Measurements from ENCODE around the gene TEX26. TPM values are rescaled to one million over a fixed set of nuclear protein-coding genes. Genes with fewer than 3 reads are reported as not detected.
A peak's percentile ranks its signal among the peaks of the same experiment; 100 is the strongest.

Gene TEX26
- total RNA-seq, 5 donors from 2014 or later (not counting 1 experiment from before 2014, with no cell fraction given) = not detected

GRCh38 chr13:31011901-31012654, 79.6 kb downstream of the TEX26 start:
- H3K36me3 ChIP-seq (ENCODE audit: control insufficient read depth in 2 of 2, extremely low read depth in 1 of 2, insufficient read depth in 1 of 2, low read length in 1 of 2) = no peaks in the 10 kb centered on the region
- DNase-seq (no peak), ATAC-seq (replicated peaks in 1 of 4) (no peak)
- no peak overlapping the region for H3K4me3 Mint-ChIP-seq
- H3K9me3 ChIP-seq = no peaks in the 10 kb centered on the region
- no peaks in the 10 kb centered on the region for H3K4me1 Mint-ChIP-seq
- ChIA-PET CTCF (interaction anchor here in 1 of 2 donors (1.1 kb wide), 1 partner anchor 33 kb away, joined by 3 read pairs; no protein-coding TSS in a partner anchor), POLR2A (interaction anchor here in 1 of 2 donors (0.5 kb wide), 1 partner anchor 1645 kb away, joined by 4 read pairs; no protein-coding TSS in a partner anchor)
- peaks cover 0 to 9% of the 10 kb centered on the region in 2 experiments for H3K27me3 ChIP-seq (replicated peaks in 1 of 2; ENCODE audit: control insufficient read depth in 2 of 2, extremely low read depth in 1 of 2, insufficient read depth in 2 of 2, low read length in 1 of 2)
- peaks cover 16 to 22% of the 10 kb centered on the region in 2 donors for H3K27me3 Mint-ChIP-seq
- no peaks in the 10 kb centered on the region for H3K4me1 ChIP-seq (ENCODE audit: control insufficient read depth in 1 of 2, extremely low read depth in 1 of 2, insufficient read depth in 2 of 2, low read length in 2 of 2)
- no peaks in the 10 kb centered on the region for H3K9me3 Mint-ChIP-seq
- no peak overlapping the region for H3K4me3 ChIP-seq (ENCODE audit: control insufficient read depth in 1 of 2, extremely low read depth in 1 of 2, low read length in 1 of 2)
- 47% methylated on average over 5 of the region's 7 CpGs for WGBS (ENCODE audit: insufficient coverage)
- H3K27ac ChIP-seq (ENCODE audit: low read length) = no peak overlapping the region
- no peak overlapping the region for H3K27ac Mint-ChIP-seq
- H3K36me3 Mint-ChIP-seq = no peaks in the 10 kb centered on the region

- H3K36me3 ChIP-seq (ENCODE audit: control insufficient read depth in 2 of 2, extremely low read depth in 1 of 2, insufficient read depth in 1 of 2, low read length in 1 of 2) = no peaks in the 10 kb centered on the region
- Mint-ChIP-seq H3K4me1 (no peaks in the 10 kb centered on the region), H3K36me3 (no peaks in the 10 kb centered on the region), H3K27me3 (peaks cover 18 to 22% of the 10 kb centered on the region in 2 donors), H3K27ac (no peak overlapping the region), H3K9me3 (no peaks in the 10 kb centered on the region), H3K4me3 (no peak overlapping the region)
- 40% methylated on average over 1 of the region's 2 CpGs for WGBS (ENCODE audit: insufficient coverage)
- no peaks in the 10 kb centered on the region for H3K4me1 ChIP-seq (ENCODE audit: control insufficient read depth in 1 of 2, extremely low read depth in 1 of 2, insufficient read depth in 2 of 2, low read length in 2 of 2)
- no peak overlapping the region for H3K27ac ChIP-seq (ENCODE audit: low read length)
- ATAC-seq (replicated peaks in 1 of 4) = no peak
- no peak for DNase-seq
- H3K9me3 ChIP-seq = no peaks in the 10 kb centered on the region
- CTCF ChIA-PET = no interaction called here
- peaks cover 0 to 9% of the 10 kb centered on the region in 2 experiments for H3K27me3 ChIP-seq (replicated peaks in 1 of 2; ENCODE audit: control insufficient read depth in 2 of 2, extremely low read depth in 1 of 2, insufficient read depth in 2 of 2, low read length in 1 of 2)
- H3K4me3 ChIP-seq (ENCODE audit: control insufficient read depth in 1 of 2, extremely low read depth in 1 of 2, low read length in 1 of 2) = no peak overlapping the region
- POLR2A ChIA-PET = no interaction called here
Measured at GRCh38 chr13:31012655-31013024, 80.2 kb downstream of the TEX26 start.

- CTCF ChIA-PET = no interaction called here
- peaks cover 0 to 13% of the 10 kb centered on the region in 2 experiments for H3K27me3 ChIP-seq (replicated peaks in 1 of 2; ENCODE audit: control insufficient read depth in 2 of 2, extremely low read depth in 1 of 2, insufficient read depth in 2 of 2, low read length in 1 of 2)
- ATAC-seq (replicated peaks in 1 of 4) = no peak
Measured at GRCh38 chr13:31014456-31014855, 82.0 kb downstream of the TEX26 start.

GRCh38 chr13:31015199-31015598, 82.7 kb downstream of the TEX26 start:
- no peak overlapping the region for H3K27ac ChIP-seq (ENCODE audit: low read length)
- H3K4me3 ChIP-seq (ENCODE audit: control insufficient read depth in 1 of 2, extremely low read depth in 1 of 2, low read length in 1 of 2) = no peak overlapping the region
- Mint-ChIP-seq H3K36me3 (no peaks in the 10 kb centered on the region), H3K4me3 (no peak overlapping the region), H3K27me3 (peaks cover 18% of the 10 kb centered on the region in 2 donors), H3K9me3 (peaks cover 0 to 4% (median 0%) of the 10 kb centered on the region in 3 donors), H3K4me1 (no peaks in the 10 kb centered on the region), H3K27ac (no peak overlapping the region)
- ChIA-PET POLR2A (no interaction called here), CTCF (no interaction called here)
- ATAC-seq (replicated peaks in 1 of 4) (no peak), DNase-seq (no peak)
- H3K36me3 ChIP-seq (ENCODE audit: control insufficient read depth in 2 of 2, extremely low read depth in 1 of 2, insufficient read depth in 1 of 2, low read length in 1 of 2) = no peaks in the 10 kb centered on the region
- H3K4me1 ChIP-seq (ENCODE audit: control insufficient read depth in 1 of 2, extremely low read depth in 1 of 2, insufficient read depth in 2 of 2, low read length in 2 of 2) = no peaks in the 10 kb centered on the region
- no peaks in the 10 kb centered on the region for H3K9me3 ChIP-seq
- H3K27me3 ChIP-seq (replicated peaks in 1 of 2; ENCODE audit: control insufficient read depth in 2 of 2, extremely low read depth in 1 of 2, insufficient read depth in 2 of 2, low read length in 1 of 2) = peaks cover 0 to 15% of the 10 kb centered on the region in 2 experiments

More at GRCh38 chr13:31014456-31014855, 82.0 kb downstream of the TEX26 start:
- Mint-ChIP-seq H3K4me3 (no peak overlapping the region), H3K9me3 (peaks cover 0 to 4% (median 0%) of the 10 kb centered on the region in 3 donors), H3K27ac (no peak overlapping the region), H3K27me3 (peaks cover 18 to 21% of the 10 kb centered on the region in 2 donors), H3K36me3 (no peaks in the 10 kb centered on the region), H3K4me1 (no peaks in the 10 kb centered on the region)
- H3K4me3 ChIP-seq (ENCODE audit: control insufficient read depth in 1 of 2, extremely low read depth in 1 of 2, low read length in 1 of 2) = no peak overlapping the region
- no peak for DNase-seq
- no peaks in the 10 kb centered on the region for H3K4me1 ChIP-seq (ENCODE audit: control insufficient read depth in 1 of 2, extremely low read depth in 1 of 2, insufficient read depth in 2 of 2, low read length in 2 of 2)
- H3K9me3 ChIP-seq = no peaks in the 10 kb centered on the region
- WGBS (ENCODE audit: insufficient coverage) = no CpG with 5 or more reads among the region's 1 CpG
- POLR2A ChIA-PET = no interaction called here
- H3K27ac ChIP-seq (ENCODE audit: low read length) = no peak overlapping the region
- no peaks in the 10 kb centered on the region for H3K36me3 ChIP-seq (ENCODE audit: control insufficient read depth in 2 of 2, extremely low read depth in 1 of 2, insufficient read depth in 1 of 2, low read length in 1 of 2)

- H3K4me1 ChIP-seq (ENCODE audit: control insufficient read depth in 1 of 2, extremely low read depth in 1 of 2, insufficient read depth in 2 of 2, low read length in 2 of 2) = no peaks in the 10 kb centered on the region
- H3K27me3 Mint-ChIP-seq = peaks cover 17 to 23% of the 10 kb centered on the region in 2 donors
- H3K9me3 ChIP-seq = no peaks in the 10 kb centered on the region
- ChIA-PET CTCF (no interaction called here), POLR2A (interaction anchor here in 1 of 2 donors (0.5 kb wide), 1 partner anchor 248 kb away, joined by 3 read pairs; no protein-coding TSS in a partner anchor)
- no peaks in the 10 kb centered on the region for H3K36me3 Mint-ChIP-seq
- H3K4me3 ChIP-seq (ENCODE audit: control insufficient read depth in 1 of 2, extremely low read depth in 1 of 2, low read length in 1 of 2) = no peak overlapping the region
- peaks cover 0 to 4% (median 0%) of the 10 kb centered on the region in 3 donors for H3K9me3 Mint-ChIP-seq
- no peak overlapping the region for H3K27ac ChIP-seq (ENCODE audit: low read length)
- H3K36me3 ChIP-seq (ENCODE audit: control insufficient read depth in 2 of 2, extremely low read depth in 1 of 2, insufficient read depth in 1 of 2, low read length in 1 of 2) = no peaks in the 10 kb centered on the region
- no peak for ATAC-seq (replicated peaks in 1 of 4)
- WGBS (ENCODE audit: insufficient coverage) = no CpG with 5 or more reads among the region's 8 CpGs
- H3K27ac Mint-ChIP-seq = peak overlapping the region in 1 of 2 donors; percentile 2
- H3K27me3 ChIP-seq (replicated peaks in 1 of 2; ENCODE audit: control insufficient read depth in 2 of 2, extremely low read depth in 1 of 2, insufficient read depth in 2 of 2, low read length in 1 of 2) = peaks cover 2 to 18% of the 10 kb centered on the region in 2 experiments
- H3K4me3 Mint-ChIP-seq = no peak overlapping the region
- DNase-seq = no peak
- no peaks in the 10 kb centered on the region for H3K4me1 Mint-ChIP-seq
Measured at GRCh38 chr13:31016342-31017325, 84.2 kb downstream of the TEX26 start.

- ChIA-PET POLR2A (interaction anchor here in 1 of 2 donors (0.5 kb wide), 1 partner anchor 766 kb away, joined by 4 read pairs; no protein-coding TSS in a partner anchor), CTCF (no interaction called here)
- Mint-ChIP-seq H3K9me3 (peaks cover 0 to 4% (median 0%) of the 10 kb centered on the region in 3 donors), H3K36me3 (no peaks in the 10 kb centered on the region), H3K4me1 (no peaks in the 10 kb centered on the region), H3K4me3 (no peak overlapping the region), H3K27me3 (peaks cover 13 to 31% of the 10 kb centered on the region in 2 donors), H3K27ac (no peak overlapping the region)
- no peaks in the 10 kb centered on the region for H3K9me3 ChIP-seq
- H3K36me3 ChIP-seq (ENCODE audit: control insufficient read depth in 2 of 2, extremely low read depth in 1 of 2, insufficient read depth in 1 of 2, low read length in 1 of 2) = no peaks in the 10 kb centered on the region
- 73% methylated on average over 3 of the region's 3 CpGs for WGBS (ENCODE audit: insufficient coverage)
- ATAC-seq (replicated peaks in 1 of 4) = no peak
- no peak overlapping the region for H3K27ac ChIP-seq (ENCODE audit: low read length)
- H3K27me3 ChIP-seq (replicated peaks in 1 of 2; ENCODE audit: control insufficient read depth in 2 of 2, extremely low read depth in 1 of 2, insufficient read depth in 2 of 2, low read length in 1 of 2) = peaks cover 7 to 19% of the 10 kb centered on the region in 2 experiments
- no peak overlapping the region for H3K4me3 ChIP-seq (ENCODE audit: control insufficient read depth in 1 of 2, extremely low read depth in 1 of 2, low read length in 1 of 2)
- no peaks in the 10 kb centered on the region for H3K4me1 ChIP-seq (ENCODE audit: control insufficient read depth in 1 of 2, extremely low read depth in 1 of 2, insufficient read depth in 2 of 2, low read length in 2 of 2)
- DNase-seq = no peak
Measured at GRCh38 chr13:31018511-31018910, 86.1 kb downstream of the TEX26 start.

Measured in T-cell (primary cell).